DOHH2 (cell line): Measurements from ENCODE around the gene CARD11.

ENCODE experiments used
- H3F3A ChIP-seq: fragments of 200-600 bp; sonication (generic), shearing (Covaris generic); 2 replicates; pipeline ENCODE4 v1.6.0; 2016; ENCODE audit warnings: antibody characterized with exemption, mild to moderate bottlenecking; ENCODE audit not compliant: control insufficient read depth, insufficient read depth
- H3K27ac ChIP-seq: fragments of 200-600 bp; sonication (generic); 2 replicates; pipeline ENCODE4 v1.5.1; 2014; ENCODE audit warnings: low read depth, mild to moderate bottlenecking, low read length, moderate library complexity
- H3K27me3 ChIP-seq: fragments of 200-600 bp; sonication (generic); 2 replicates; pipeline ENCODE4 v1.6.1; 2014; ENCODE audit warnings: mild to moderate bottlenecking, low read length, mixed read lengths; ENCODE audit not compliant: control insufficient read depth
- H3K36me3 ChIP-seq: fragments of 200-600 bp; sonication (generic); 2 replicates; pipeline ENCODE4 v1.6.1; 2014; ENCODE audit warnings: mild to moderate bottlenecking, low read length, moderate library complexity, mixed read lengths; ENCODE audit not compliant: control insufficient read depth
- H3K4me1 ChIP-seq: fragments of 200-600 bp; sonication (generic); 2 replicates; pipeline ENCODE4 v1.6.1; 2014; ENCODE audit warnings: mild to moderate bottlenecking, low read length, mixed read lengths; ENCODE audit not compliant: control insufficient read depth
- H3K4me2 ChIP-seq: fragments of 200-600 bp; sonication (generic); 2 replicates; pipeline ENCODE4 v1.6.0; 2014; ENCODE audit warnings: mild to moderate bottlenecking, low read length, moderate library complexity
- H3K4me3 ChIP-seq: fragments of 200-600 bp; sonication (generic); 2 replicates; pipeline ENCODE4 v1.5.1; 2014; ENCODE audit warnings: mild to moderate bottlenecking, low read length, mixed read lengths
- H3K79me2 ChIP-seq: fragments of 200-600 bp; sonication (generic); 2 replicates; pipeline ENCODE4 v1.6.1; 2014; ENCODE audit warnings: mild to moderate bottlenecking, low read length, mixed read lengths; ENCODE audit not compliant: control insufficient read depth
- H3K9me2 ChIP-seq: fragments of 200-600 bp; sonication (generic); replicated peaks from 2 replicates; pipeline ENCODE4 v1.6.1; 2014; ENCODE audit warnings: mild to moderate bottlenecking, low read length, mixed read lengths; ENCODE audit not compliant: control insufficient read depth
- H3K9me3 ChIP-seq: fragments of 200-600 bp; sonication (generic); 2 replicates; pipeline ENCODE4 v1.6.1; 2014; ENCODE audit warnings: antibody characterized with exemption, low read length, mixed read lengths; ENCODE audit not compliant: control insufficient read depth, insufficient read depth
- H4K20me1 ChIP-seq: fragments of 200-600 bp; sonication (generic); 2 replicates; pipeline ENCODE4 v1.6.0; 2014; ENCODE audit warnings: low read depth, mild to moderate bottlenecking, antibody characterized with exemption, low read length, moderate library complexity; ENCODE audit not compliant: control insufficient read depth, insufficient read depth
- EZH2phosphoT487 ChIP-seq: fragments of 200-600 bp; sonication (generic); IDR thresholded peaks from 2 replicates; pipeline ENCODE4 v1.6.1; 2017; ENCODE audit warnings: borderline replicate concordance, mild to moderate bottlenecking, antibody characterized with exemption, low read length, moderate library complexity, mixed read lengths
- TF ChIP-seq, protein P1 (sequence below): fragments of 200-600 bp; sonication (generic); IDR thresholded peaks from one replicate; pipeline ENCODE4 v1.5.1; 2014; ENCODE audit warnings: antibody characterized with exemption, mild to moderate bottlenecking, low read depth, low read length; ENCODE audit not compliant: poor library complexity, severe bottlenecking

CARD11 gene

GRCh38 chr7:2996141-2996540 is 47.5 kb downstream of the CARD11 start:
- no peak for TF ChIP-seq EZH2phosphoT487
- TF ChIP-seq, protein P1, sequence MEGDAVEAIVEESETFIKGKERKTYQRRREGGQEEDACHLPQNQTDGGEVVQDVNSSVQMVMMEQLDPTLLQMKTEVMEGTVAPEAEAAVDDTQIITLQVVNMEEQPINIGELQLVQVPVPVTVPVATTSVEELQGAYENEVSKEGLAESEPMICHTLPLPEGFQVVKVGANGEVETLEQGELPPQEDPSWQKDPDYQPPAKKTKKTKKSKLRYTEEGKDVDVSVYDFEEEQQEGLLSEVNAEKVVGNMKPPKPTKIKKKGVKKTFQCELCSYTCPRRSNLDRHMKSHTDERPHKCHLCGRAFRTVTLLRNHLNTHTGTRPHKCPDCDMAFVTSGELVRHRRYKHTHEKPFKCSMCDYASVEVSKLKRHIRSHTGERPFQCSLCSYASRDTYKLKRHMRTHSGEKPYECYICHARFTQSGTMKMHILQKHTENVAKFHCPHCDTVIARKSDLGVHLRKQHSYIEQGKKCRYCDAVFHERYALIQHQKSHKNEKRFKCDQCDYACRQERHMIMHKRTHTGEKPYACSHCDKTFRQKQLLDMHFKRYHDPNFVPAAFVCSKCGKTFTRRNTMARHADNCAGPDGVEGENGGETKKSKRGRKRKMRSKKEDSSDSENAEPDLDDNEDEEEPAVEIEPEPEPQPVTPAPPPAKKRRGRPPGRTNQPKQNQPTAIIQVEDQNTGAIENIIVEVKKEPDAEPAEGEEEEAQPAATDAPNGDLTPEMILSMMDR, result no peak
- H3K9me3 ChIP-seq, result peaks cover 6% of the 10 kb centered on the region; the same call in 1 of the 2 replicates
- no peaks in the 10 kb centered on the region for H3K27me3 ChIP-seq
- H3K4me2 ChIP-seq, result no peak overlapping the region
- peaks cover 60% of the 10 kb centered on the region for H3K36me3 ChIP-seq
- H3F3A ChIP-seq, result no peaks in the 10 kb centered on the region
- no peak overlapping the region for H3K27ac ChIP-seq
- H3K4me1 ChIP-seq, result no peaks in the 10 kb centered on the region
- peaks cover 7% of the 10 kb centered on the region; the same call in 1 of the 2 replicates for H4K20me1 ChIP-seq
- no peak overlapping the region for H3K4me3 ChIP-seq
- H3K79me2 ChIP-seq, result peaks cover 94% of the 10 kb centered on the region
- no peaks in the 10 kb centered on the region for H3K9me2 ChIP-seq

GRCh38 chr7:2993868-2994267 is 49.8 kb downstream of the CARD11 start:
- peaks cover 92% of the 10 kb centered on the region for H3K79me2 ChIP-seq
- no peaks in the 10 kb centered on the region for H3K27me3 ChIP-seq
- TF ChIP-seq, protein P1, result no peak
- no peak for TF ChIP-seq EZH2phosphoT487
- peaks cover 6% of the 10 kb centered on the region; the same call in 1 of the 2 replicates for H3K9me3 ChIP-seq
- H3K4me2 ChIP-seq, result no peak overlapping the region
- H3K9me2 ChIP-seq, result no peaks in the 10 kb centered on the region
- H4K20me1 ChIP-seq, result 0 out of 2 replicates have a peak, but pooled peaks cover 3% of the 10 kb centered on the region
- no peaks in the 10 kb centered on the region for H3K4me1 ChIP-seq
- no peaks in the 10 kb centered on the region for H3F3A ChIP-seq
- H3K27ac ChIP-seq, result no peak overlapping the region
- H3K36me3 ChIP-seq, result peaks cover 52% of the 10 kb centered on the region
- no peak overlapping the region for H3K4me3 ChIP-seq

GRCh38 chr7:2993396-2993795 is 50.3 kb downstream of the CARD11 start:
- H3K27ac ChIP-seq, result no peak overlapping the region

More at GRCh38 chr7:2993396-2993795, 50.3 kb downstream of the CARD11 start:
- H3K27me3 ChIP-seq, result no peaks in the 10 kb centered on the region
- no peak for TF ChIP-seq EZH2phosphoT487
- TF ChIP-seq, protein P1, result no peak
- H3K4me2 ChIP-seq, result no peak overlapping the region
- no peak overlapping the region for H3K4me3 ChIP-seq
- peaks cover 6% of the 10 kb centered on the region; the same call in 1 of the 2 replicates for H3K9me3 ChIP-seq
- no peaks in the 10 kb centered on the region for H3K4me1 ChIP-seq
- no peaks in the 10 kb centered on the region for H3F3A ChIP-seq
- H3K79me2 ChIP-seq, result peaks cover 91% of the 10 kb centered on the region
- peaks cover 5% of the 10 kb centered on the region; the same call in 1 of the 2 replicates for H4K20me1 ChIP-seq
- peaks cover 47% of the 10 kb centered on the region for H3K36me3 ChIP-seq
- H3K9me2 ChIP-seq, result no peaks in the 10 kb centered on the region
